GM19328 (cell line): ENCODE data around the gene GFRA4.

Experiments
- ATAC-seq: cut with Tn5 transposase; IDR thresholded peaks from one replicate; pipeline ENCODE4 v1.9.1; 2021; ENCODE audit warnings: mild to moderate bottlenecking, moderate library complexity; ENCODE audit not compliant: unreplicated experiment

GFRA4 gene

DNA sequence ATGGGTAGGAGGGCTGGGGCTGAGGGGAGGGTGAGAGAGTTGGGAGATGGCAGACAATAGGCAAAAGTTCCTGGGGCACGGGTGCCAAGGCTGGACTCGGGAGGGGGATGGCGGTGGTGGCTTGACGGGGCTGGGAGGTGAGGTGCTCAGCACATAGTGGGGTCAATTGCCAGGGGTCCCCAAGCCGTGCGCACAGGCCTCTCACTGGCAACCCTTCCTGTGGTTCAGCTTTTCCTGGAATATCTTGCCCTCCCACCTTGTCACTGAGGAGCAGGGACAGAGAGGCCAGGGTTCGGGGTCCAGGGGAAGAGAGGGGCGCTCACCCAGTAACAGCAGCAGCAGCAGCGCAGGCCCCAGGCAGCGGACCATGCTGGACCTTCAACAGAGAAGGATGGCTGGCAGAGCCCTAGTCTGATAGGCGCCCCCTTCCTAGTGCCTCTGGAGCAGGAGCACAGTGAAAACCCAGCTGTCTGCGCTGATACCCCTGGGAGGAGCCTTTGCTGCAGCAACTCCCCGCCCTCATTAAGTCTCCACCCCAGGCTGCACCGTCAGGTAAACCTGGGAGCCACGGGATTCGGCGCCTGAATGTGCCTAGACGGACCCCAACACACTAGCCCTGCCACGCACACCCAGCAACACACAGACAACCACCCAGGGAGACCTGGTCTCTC lies at the start of gene GFRA4:
Gene GFRA4 (minus strand): TSS at position 369 of the 671 bp plus-strand sequence. CDS start 0 bp downstream, at position 369.
- ATAC-seq = no peak

DNA sequence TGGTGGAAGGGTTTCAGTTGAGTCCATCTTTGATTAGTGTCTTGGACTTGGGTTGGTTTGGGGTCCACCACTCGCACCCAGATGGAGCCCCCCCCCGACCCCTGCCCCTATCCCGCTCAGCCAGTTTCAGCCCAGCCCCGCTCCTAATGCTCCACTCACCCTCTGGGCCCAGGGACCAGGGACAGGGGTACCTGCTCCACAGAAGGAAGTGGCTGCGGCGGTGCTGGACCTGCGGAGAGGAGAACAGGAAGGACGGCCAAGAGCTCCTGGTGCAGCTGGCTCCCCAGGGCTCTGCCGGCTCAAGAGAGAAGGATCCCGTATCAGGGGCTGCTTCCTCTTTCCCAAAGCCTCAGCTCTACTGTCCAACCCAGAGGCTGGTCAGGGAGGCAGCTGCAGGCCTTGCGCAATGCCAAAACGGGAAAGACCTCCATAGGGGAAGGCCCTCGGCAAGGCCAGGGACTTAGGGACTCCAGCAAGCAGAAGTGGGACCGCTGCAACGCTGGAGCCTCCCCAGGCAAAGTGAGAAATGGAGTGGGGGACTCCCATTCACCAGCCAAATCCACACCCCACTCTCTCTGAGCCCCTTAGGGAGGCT lies 49.2 kb upstream of the GFRA4 start, which contains the start of gene SIGLEC1:
Gene SIGLEC1 (minus strand): TSS at position 322 of the 595 bp plus-strand sequence. CDS start 5,472 bp downstream, outside the sequence.
- ATAC-seq = no peak

DNA sequence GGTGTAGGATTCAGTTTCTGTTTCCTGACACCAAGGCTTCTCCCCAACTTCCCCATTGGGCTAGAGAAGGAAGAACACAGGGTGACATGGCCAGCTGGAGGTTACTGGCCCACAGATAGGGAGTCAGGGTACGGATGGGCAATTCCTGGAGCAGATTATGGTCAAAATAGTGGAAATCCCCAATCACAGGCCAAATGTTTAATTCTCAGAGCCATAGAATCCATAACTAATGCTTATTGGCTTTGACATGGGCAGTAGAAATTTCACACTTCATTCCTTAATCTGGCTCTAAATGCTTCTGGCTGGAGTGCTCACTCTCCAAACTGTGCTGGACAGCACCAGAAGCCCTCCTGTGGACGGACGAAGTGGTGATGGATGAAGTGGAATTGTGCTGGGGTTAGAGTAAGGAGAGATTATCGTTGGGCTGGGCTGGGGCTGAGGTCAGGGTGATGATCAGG lies 48.3 kb upstream of the GFRA4 start:
- ATAC-seq = no peak

GRCh38 chr20:3710703-3711483 lies 47.7 kb upstream of the GFRA4 start:
- ATAC-seq = no peak

DNA sequence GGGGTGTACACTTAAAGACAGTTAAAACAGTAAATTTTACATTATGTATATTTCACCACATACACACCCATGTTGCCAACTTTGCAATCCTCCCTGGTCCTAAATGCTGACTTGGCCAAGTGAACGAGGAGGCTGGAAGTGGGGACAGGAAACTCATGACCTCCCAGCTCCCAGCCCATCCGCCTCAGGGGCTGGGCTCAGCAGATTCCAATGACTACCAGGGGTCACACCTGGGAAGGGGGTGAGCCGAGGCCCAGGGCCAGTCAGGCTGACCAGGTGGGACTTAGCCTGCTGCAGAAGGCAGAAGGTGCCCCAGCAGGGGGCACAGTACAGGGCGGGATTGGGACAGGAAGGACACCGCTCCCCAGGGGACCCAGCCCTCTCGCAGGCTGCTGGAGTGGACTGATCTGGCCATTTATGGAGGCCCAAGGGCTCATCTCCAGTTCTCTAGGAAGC lies 46.8 kb upstream of the GFRA4 start:
- ATAC-seq = no peak

DNA sequence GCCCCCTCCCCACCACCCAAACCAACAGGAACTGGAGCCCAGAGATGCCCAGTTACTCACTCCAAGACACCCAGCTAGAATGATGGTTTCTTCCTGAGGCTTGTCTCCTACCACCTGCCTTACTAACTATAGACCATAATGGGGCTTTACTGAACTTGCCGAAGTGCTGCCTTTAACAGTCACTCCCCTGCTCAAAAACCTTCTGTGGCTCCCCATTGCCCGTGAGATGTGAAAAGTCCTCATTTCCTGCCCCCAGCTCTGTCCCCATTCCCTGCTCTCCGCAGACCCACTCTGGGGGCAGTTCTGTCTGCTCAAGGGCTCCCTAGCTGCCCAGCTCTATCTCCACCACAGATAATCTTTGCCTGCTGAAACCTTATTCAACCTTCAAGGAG lies 44.3 kb upstream of the GFRA4 start:
- ATAC-seq = no peak

DNA sequence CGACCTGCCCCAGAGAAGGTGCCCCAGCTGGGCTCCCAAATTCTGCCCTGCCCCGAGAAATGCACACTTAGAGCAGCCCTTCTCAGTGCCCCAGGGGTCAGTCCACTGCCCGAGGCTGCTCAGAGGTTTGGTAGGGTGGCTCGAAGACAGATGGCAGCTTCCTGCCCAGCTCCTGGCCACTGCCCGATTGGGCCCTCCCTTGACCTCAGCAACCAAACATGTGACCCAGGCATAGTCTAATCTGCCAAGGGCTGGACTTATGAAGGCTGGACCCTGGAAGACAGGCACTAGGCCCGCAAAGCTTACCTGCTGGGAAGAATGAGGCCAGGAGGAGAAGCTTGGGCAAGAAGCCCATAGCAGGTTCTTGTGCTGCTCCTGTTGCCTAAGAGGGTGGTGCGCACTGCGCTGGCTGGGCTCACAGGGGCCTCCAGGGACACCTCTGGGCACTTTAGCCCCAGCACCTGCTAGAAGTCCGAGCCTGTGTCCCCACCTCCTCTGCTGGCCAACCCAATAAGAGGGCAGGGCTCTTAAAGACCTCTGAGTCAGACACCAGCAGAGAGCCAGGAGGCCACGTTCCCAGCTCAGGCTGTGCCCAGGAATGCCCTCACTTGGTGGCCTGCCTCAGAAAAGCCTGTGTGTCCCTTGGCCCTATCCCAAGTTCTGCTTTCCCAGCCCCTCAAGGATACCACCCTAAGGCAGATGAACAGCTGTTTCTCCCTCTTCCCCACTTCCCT lies 43.7 kb upstream of the GFRA4 start:
- ATAC-seq = no peak

GRCh38 chr20:3705970-3706739 lies 43.0 kb upstream of the GFRA4 start:
- no peak for ATAC-seq

DNA sequence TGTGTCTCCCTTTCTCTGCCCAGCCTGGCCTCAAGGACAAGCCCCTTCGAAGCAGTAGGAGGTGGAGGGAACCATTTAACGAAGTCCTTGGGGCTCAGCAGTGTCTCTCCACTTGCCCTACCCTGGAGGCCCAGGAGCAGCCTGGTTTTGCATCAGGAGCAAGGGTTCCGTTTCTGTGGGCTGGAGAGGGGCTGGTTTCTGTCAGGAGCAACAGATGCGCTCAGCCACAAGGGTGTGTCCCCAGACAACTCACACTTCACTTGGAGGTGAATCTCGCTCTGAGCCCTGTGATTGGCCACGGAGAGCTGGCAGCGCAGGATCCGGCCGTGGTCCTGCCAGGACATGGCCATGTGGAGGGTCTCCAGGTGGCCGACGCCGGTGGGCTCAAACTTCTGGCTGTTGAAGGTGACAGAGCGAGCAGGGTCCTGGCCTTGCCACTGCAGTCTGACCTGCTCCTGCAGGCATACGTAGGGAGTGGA lies 42.3 kb upstream of the GFRA4 start:
- no peak for ATAC-seq

DNA sequence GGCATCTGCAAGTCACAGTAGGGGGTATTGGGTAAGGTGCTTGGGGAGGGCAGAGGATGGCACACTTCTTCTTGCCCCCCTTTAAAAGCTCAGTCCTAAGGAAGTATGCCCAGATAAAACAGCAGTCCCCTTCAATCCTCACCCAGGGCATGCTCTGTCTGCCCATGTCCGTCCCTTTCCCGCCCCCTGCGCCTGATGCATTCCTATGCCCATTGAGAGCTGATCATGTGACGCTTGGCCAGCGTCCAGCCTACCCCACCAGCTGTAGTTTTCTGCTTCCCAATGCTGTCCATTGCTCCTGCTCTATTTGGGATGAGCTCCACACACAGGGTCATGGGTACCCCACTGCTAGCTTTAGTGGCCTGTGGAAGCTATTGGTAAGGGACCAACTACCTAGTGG lies 40.9 kb upstream of the GFRA4 start:
- ATAC-seq = no peak

- ATAC-seq = no peak
Measured at GRCh38 chr20:3702611-3703391, 39.6 kb upstream of the GFRA4 start.

DNA sequence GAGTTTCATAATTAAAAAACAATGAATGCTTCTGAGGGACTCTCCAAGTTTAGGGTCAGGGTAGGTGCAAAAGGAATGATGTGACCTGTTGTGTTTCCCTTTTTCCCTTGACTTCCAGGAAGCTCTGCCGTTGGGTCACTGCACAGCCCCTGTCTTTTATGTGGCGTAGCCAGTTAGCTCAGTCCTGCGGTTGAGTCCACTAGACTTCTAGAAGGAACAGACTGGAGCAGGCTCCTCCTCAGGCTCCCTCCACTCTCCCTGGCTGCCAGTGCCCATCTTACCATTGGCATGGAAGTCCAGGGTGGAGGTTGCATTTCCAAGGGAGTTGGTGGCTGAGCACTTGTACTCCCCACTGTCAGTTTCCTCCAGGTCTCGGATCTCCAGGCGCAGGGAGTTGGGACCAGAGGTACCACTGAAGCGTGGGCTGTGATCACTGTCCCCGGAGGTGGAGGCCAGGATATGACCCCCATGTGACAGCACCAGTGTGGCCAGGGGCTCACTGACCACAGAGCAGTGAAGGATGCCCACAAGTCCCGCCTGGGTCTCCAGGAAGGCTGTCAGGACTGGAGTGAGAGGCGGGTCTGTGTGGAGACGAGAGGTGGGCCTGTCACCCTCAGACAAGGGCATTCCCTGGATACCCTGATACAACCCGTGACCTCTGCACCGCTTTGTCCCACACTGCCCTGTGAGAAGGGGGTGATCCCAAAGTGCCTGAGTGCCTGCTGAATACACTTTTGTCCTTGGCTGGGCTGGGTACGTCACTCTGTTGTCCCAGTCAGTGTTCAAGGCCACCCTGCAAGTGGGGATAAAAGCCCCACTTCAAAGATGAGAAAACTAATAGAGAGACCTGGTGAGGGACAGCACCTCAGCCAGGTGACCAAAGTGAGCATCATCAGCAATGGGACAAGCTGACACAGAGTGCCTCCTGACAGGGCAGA lies 38.1 kb upstream of the GFRA4 start:
- ATAC-seq = no peak

DNA sequence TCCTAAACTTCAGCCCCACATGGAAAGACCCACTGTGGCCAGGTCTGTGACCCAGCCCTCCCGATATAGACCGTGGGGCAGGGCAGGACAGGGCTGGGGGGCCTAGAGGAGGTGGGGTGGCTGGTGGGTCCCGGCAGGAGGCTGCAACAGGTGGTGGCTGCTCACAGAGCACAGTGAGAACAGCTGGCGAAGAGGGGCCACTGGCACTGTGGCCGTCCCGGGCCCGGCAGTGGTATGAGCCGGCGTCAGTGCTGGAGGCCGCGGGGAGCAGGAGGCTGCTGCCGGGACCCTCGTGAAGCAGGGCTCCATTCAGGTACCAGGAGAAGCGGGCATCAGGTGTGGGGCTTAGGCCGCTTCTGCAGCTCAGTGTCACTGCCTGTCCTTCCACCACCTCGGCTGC lies 35.8 kb upstream of the GFRA4 start:
- no peak for ATAC-seq

GRCh38 chr20:3698591-3699001 lies 35.4 kb upstream of the GFRA4 start:
- ATAC-seq = no peak

GRCh38 chr20:3697588-3698305 lies 34.5 kb upstream of the GFRA4 start:
- ATAC-seq = no peak

GRCh38 chr20:3696745-3697587 lies 33.8 kb upstream of the GFRA4 start:
- no peak for ATAC-seq

DNA sequence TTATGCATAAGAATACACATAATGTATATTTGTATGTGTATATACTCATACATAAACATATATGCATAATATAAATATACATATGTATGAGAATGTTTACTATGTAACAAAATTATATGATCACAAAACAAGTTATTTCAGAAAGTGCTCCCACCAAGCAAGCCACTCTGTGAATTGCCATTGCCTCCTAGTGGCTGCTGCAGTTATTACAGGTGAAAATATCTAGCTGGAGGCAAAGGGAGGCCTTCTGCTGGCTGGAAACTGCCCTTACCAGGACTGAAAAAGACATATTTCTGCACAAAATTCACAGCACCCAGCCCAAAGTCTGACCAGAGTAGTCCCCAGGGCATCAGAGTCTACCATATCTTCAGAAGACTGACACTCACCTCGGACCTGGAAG lies 33.0 kb upstream of the GFRA4 start:
- ATAC-seq = no peak
